Astrocyte (in vitro differentiated cells and primary cell): ENCODE measurements around the gene PLD4.

Source experiments
- CTCF ChIP-seq: IDR thresholded peaks from 2 replicates; pipeline ENCODE4 v1.5.1; 2011; ENCODE audit warnings: low read depth, mild to moderate bottlenecking, inconsistent platforms, low read length, moderate library complexity; ENCODE audit not compliant: insufficient read depth
- EZH2 ChIP-seq: IDR thresholded peaks from 2 replicates; pipeline ENCODE4 v1.6.1; 2012; ENCODE audit warnings: mild to moderate bottlenecking, low read length, inconsistent platforms; ENCODE audit not compliant: insufficient read depth

- no peak for TF ChIP-seq CTCF
- TF ChIP-seq EZH2, result no peak
Measured at GRCh38 chr14:104928391-104929133, 3.9 kb downstream of the PLD4 start.
